Activated CD4-positive, alpha-beta T cell treated with anti-CD3 and anti-CD28 coated beads for 48 hours (primary cell): ENCODE measurements around the gene FAM131C.
"Not testable (repeated sequence)": the region's sequence is repeated elsewhere in the genome, so short reads cannot be mapped to it uniquely, and the experiment has no call there.

Experiments used
- DNase-seq: peaks from one replicate; pipeline ENCODE4 v3.0.0-alpha.2; 2020

Gene FAM131C

DNA sequence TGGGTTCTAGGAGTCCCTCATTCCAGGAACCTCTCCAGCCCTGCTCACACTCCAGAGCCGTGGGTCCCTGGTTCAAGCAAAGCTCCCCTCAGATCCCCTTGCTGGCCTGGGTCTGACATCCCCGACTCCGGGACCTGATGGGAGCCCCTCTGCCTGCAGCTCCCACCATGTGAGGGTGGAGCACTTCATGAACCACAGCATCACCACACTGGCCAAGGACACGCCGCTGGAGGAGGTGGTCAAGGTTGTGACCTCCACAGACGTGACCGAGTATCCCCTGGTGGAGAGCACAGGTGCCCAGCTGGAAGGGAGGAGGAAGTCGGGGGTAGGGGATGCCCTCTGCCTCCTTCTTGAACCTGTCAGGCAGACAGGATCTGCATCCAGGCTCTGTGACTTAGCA lies 41.9 kb downstream of the FAM131C start:
- DNase-seq: no peak

GRCh38 chr1:16029288-16029687 lies 44.2 kb downstream of the FAM131C start:
- no peak for DNase-seq

DNA sequence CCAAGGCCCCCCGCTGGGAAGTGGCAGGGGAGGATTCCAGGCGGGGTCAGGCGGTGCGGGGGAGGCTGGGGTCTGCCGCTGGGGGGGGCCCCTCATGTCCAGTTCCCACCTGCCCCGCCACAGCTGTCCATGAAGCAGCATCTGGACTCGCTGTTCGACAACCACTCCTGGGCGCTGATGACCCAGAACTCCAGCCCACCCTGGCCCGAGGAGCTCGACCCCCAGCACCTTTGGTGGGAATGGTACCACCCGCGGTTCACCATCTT lies 44.5 kb downstream of the FAM131C start:
- DNase-seq: not testable (repeated sequence)

DNA sequence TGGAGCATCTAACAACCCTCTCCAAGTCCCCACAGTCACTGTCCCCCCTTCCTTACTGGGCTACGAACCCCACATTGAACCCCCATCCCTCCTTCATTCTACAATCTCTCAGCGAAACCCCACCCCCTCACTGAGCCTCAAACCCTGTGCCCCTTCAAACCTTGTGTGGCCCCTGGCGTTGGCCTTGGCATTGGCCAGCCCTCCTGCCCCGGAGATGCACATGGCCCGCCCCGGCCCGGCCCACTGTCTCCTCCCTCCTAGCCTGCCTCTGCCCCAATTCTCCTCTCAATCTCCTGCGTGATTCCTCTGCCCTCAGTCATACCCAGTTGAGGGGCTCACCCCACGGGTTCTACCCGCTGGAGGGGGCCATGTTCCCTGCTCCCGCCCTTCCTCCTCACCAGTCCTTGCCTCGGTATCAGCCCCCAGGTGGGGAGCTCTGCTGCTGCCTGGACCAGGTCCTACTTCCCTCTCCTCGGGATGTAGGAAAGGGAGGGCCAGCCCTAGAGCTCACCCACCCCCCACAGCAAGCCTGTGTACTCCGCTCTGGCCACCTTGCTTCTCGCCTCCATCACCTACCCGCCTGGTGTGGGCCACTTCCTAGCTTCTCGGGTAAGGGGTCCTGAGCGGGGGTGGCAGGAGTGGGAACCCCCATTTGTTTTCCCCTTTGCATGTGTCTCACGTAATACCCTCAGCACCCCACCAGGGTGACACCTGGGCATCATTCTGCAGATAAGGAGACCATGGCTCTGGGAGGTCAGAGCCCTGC lies 45.0 kb downstream of the FAM131C start:
- DNase-seq: no peak

GRCh38 chr1:16026723-16027484 lies 46.5 kb downstream of the FAM131C start:
- DNase-seq: peak; percentile 36

- not testable (repeated sequence) for DNase-seq
Observed at GRCh38 chr1:16026302-16026701, 47.1 kb downstream of the FAM131C start.

DNA sequence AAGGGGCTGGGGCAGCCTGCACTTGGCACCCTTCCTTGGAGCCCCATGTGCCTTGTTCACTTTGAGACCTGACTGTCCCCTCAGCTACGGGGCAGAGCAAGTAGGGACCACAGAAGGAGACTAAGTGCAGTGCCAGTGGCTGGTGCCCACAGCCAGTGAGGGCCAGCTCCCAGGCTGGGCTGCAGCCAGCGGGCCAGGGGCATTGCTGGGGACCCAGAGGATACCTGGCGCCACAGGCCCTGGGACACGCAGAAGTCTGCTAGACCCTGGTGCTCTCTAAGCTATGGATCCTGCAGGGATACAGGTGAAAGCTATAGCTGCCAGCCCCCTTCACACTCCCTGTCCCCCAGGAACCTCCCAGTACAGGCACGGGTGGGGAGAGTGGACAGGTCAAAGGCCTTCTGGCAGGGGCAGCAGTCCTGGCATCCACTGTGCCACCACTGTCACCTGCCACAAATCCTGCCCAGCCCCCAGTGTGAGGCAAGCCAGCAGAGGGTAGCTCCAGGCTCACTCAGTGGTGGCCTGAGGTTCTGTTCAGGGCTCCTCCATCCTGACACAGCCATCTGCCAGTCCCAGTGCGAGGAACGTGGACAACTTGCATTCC lies 50.3 kb downstream of the FAM131C start:
- no peak for DNase-seq

- DNase-seq: no peak
Observed at GRCh38 chr1:16022393-16022792, 51.1 kb downstream of the FAM131C start.

GRCh38 chr1:16021681-16022080 lies 51.8 kb downstream of the FAM131C start, which contains the start of gene CLCNKA:
CLCNKA (plus strand) TSS chr1:16022036; CDS start chr1:16022620, 584 bp downstream.
- DNase-seq: no peak

DNA sequence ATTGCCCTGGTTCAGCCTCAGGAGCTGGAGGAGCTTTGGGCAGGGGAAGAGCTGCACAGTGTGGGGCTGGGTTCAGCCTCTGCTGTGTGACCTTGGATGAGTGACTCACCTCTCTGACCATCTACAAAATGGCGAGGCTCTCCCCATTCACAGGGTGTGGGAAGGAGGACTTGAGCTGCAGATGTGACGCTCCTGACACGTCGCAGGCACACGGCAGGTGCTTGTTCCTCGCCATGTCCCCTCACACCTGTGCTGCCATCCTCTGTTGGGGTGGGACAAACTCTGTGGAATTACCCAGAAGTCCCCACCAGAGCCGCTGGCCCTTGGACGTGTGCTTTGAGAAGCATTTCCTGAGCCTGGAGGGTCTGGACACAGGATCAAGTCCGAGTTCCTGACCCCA lies 52.6 kb downstream of the FAM131C start:
- not testable (repeated sequence) for DNase-seq

DNA sequence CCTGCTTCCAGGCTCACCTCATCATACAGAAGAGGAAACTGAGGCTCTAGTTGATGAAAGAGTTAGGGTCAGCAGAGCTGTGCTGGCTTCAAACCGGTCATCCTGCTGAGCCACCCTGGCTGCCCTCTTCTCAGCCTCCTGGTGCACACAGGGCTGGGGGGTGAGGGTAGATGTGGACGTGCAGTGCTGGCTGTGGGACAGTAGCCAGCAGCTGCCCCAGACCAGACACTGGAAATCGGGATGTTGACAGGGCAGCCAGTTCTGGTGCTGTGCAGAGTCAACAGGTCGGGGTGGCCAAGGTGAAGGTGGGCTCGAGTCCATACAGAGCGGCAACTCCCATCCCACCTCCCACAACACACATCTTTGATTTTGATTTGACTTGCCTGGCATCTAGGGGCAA lies 53.1 kb downstream of the FAM131C start:
- no peak for DNase-seq

GRCh38 chr1:16019644-16020277 lies 53.7 kb downstream of the FAM131C start:
- no peak for DNase-seq

- DNase-seq: no peak
Observed at GRCh38 chr1:16018749-16019643, 54.5 kb downstream of the FAM131C start.

GRCh38 chr1:16018308-16018707 lies 55.1 kb downstream of the FAM131C start:
- DNase-seq: no peak

- DNase-seq: no peak
Observed at GRCh38 chr1:16017461-16018303, 55.8 kb downstream of the FAM131C start, which contains the start of gene HSPB7. HSPB7 (minus strand) TSS chr1:16018043; CDS start chr1:16017963, 80 bp downstream.

- DNase-seq: no peak
Observed at GRCh38 chr1:16017076-16017460, 56.4 kb downstream of the FAM131C start.

- DNase-seq: no peak
Observed at GRCh38 chr1:16015960-16016901, 57.2 kb downstream of the FAM131C start.

GRCh38 chr1:16015491-16015890 lies 58.0 kb downstream of the FAM131C start:
- DNase-seq: no peak

DNA sequence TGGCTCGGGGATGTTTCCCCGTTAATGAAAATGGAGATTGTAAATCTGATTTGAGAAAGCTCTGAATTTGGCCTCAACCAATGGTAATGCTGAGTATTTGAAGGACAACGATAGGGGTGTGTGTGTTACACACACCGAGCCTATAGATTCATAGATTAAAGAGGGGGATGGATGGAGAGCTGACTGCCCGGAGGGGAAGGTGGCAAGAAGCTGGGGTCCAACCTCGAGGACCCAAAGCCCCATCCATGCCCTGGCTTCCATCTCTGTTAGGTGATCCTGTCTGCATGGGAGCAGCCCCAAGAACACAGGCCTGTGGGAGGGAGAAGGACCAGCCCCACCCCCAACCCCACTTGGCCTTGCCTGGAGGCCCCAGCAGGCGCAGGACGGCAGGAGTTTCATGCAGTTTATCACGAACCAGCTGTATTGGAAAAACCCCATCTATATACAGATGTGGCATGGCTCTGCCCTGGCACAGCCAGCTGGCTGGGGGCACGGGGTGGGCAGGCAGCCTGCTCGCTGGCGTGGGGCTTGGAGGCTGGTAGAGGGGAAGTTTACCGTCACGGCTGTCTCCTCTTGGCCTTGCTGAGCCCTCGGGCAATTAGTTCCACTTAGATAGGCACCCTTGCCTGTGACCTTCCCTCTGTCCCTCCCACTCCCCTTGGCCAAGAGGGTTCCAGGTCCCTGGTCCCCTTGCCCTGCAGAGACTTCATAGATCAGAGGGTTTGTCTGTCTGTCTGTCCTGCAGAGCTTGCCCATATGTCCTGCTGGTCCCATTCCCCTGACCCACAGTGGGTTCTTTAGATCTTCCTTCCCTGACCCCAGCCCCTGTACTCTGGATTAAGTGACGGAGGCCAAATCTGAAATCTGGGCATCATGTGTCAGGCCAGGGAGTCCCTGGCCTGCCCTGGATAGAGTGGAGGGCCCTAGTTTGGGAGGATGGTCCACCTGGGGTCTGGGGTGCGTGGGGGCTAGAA lies 58.7 kb downstream of the FAM131C start:
- DNase-seq: no peak
